Left renal cortex interstitium (tissue), 4 donors: Measurements from ENCODE around the gene NDRG2. TPM values are rescaled to one million over a fixed set of nuclear protein-coding genes. Genes with fewer than 3 reads are reported as not detected.
A peak's percentile ranks its signal among the peaks of the same experiment; 100 is the strongest.

Experiments used
- DNase-seq, 4 donors: peaks; one replicate each; pipeline ENCODE4 v3.0.0-alpha.2; 2013; ENCODE audit warnings: low read depth in 4 of 4, low spot score in 2 of 4, missing footprints in 1 of 4
- polyA plus RNA-seq, 4 donors: library from polyadenylated mRNA; unstranded; fragments of 120-200 nt; gene quantifications; one replicate each; pipeline ENCODE4 v1.2.1, GENCODE V29; 2013; ENCODE audit not compliant: insufficient read length in 4 of 4

The NDRG2 gene
- polyA plus RNA-seq, 4 donors: 154 to 172 (median 164) TPM

DNA sequence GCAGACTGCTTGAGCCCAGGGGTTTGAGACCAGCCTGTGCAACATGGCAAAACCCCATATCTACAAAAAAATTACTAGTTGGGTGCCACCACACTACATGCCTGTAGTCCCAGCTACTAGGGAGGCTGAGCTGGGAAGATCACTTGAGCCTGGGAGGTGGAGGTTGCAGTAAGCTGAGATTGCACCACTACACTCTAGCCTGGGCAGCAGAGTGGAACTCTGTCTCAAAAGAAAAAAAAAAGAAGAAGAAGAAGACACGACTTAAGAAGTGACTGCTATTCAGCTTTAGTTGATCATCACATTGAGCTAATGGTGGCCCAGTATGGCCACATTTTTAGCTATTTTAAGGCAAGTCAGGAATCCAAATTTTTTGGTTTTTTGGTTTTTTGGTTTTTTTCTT is 44.0 kb downstream of the NDRG2 start:
- DNase-seq: no peak

DNA sequence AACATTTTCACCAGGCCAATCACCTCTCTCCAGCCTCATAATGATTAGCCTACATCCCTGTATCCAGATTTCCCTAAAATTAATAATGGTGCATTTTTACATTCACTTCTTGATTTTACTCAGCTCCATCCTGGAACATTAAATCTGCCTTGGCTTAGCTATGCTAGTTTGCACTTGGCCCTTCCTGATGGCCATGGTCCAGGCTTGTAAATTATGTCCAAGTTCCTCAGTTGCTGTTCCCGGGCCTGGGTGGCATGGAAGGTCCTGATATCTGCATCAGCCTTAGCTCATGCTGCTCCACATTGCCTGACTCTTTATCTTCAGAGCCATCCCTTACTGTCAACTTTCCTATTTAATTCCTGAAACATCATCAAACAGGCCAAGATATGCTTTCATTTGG is 46.2 kb downstream of the NDRG2 start:
- DNase-seq: no peak

DNA sequence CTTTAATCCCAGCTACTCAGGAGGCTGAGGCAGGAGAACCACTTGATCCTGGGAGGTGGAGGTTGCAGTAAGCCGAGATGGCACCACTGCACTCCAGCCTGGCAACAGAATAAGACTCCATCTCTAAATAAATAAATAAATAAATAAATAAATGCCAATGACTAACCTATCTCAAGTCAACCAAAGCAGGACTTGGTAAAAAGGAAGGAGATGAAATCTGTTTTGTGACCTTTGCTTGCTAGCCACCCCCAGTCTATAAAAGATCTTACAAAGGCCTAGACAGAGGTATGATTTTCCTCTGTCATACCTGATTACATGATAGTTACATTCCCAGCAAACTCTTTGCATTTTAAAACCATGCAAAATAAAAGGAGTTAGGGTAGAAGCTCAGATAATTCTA is 48.6 kb downstream of the NDRG2 start:
- no peak for DNase-seq

DNA sequence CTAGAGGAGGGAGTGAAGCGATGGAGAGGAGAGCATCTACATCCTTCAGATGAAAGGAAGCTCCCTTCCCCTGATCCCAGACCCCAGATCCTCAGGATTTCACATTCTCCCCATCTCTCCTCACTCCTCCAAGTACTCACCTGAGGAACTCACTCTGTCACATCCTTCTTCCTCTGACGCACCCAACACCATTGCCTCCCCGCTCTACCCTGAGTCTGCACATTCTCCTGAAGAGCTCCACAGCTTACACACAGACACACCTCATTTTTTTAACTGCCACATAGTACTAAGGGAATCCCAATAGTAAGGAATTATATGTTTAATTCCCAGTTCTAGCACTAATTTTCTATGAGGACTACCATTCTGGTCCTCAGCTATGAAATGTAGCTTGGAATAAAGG is 51.4 kb downstream of the NDRG2 start:
- DNase-seq: no peak

DNA sequence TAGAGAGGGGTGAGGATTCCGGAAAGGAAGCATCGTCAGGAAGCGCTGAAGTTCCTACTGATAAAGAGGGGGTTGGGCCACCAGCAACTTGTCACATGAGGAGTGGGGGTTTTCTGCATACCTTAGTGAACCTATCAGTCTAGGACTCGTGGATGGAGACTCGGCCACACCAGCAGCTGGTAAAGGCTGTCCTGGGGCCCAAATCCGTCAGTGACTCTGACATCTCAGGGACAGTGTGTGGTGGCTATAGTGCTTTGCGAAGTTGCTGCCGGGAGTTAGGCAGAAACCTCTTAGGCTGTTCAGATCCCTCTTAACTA is 53.2 kb downstream of the NDRG2 start:
- no peak for DNase-seq

DNA sequence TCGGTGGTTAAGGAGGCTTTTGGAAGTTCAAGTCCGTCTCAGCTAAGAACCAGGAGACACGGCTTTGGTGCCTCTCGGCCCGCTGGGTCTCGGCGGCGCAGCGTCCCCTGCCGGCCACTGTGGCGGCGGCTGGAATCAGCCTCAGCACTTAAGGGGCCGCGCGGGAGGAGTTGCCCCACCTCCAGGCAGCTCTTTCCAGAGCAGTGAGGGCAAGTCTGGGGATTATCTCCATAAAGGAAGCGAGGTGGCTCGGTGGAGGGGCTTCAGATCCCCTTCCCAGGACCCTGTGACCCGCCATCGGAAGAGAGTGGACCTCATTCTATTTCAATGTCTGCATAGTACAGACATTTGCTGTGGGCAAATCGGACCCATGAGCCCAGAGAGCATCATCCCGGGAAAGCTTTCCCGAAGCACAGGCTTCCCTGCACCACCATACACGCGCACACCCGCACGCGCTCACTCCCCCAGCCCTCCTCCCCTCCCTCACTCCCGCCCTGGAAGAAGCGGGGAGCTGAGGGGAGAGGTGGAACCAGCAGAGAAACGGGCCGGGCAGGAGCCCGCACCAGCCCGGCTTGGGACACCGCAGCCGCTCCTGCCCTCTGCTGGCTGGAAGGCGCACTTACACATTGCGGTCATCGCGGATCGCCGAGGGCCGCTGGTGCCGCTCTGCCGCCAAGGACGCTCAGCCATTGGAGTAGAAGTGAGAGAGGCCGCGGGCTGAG is 53.7 kb downstream of the NDRG2 start:
- DNase-seq: peak in 3 of 4 donors; percentile 70 to 75 (median 72)

DNA sequence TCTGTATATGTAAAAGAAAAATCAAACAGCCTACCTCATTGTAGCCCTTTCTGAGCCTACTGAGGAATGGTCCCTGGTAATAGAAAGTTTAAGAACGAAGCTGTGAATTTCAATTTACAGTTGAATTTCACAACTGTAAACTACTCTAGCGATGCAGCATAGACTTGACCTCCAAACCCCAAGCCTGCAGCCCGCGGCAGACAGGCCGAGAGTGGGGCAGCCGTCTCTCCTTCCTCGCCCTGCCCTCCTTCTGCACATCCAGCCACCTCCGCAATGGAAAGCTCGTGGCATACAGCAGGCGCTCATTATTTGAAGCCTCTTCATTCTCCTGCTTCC is 54.2 kb downstream of the NDRG2 start:
- no peak for DNase-seq

DNA sequence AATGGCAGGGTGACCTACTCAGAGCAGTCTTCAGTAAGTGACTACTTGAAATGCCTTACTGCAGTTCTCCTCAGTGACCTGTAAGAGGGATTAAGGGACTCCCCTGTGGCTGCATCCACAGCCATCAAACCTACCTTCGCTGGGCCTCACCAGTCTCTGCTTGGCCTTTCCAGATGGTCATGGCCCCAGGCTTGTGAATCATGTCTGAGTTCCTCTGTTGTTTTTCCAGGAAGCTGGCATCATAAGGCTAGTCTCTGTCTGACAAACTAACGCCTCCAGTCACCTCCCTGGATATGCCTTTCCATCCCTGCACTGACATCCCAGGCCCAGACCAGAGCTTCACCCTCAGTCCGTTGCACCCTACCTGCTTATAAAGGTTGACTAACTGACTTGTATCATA is 55.5 kb downstream of the NDRG2 start:
- no peak for DNase-seq

Other genes with a start within 250 kb of the NDRG2 start
- gene RNASE6, start 243.8 kb downstream of the NDRG2 start, polyA plus RNA-seq: 1 to 10 TPM; 5.0 to 7.4 (median 5.6) TPM
- 100 to 1,000 TPM; 117 to 201 (median 179) TPM for gene RNASE1, start 222.2 kb downstream of the NDRG2 start, polyA plus RNA-seq
- under 1 TPM in 3 of 4 donors, not detected in 1; 0.42 to 0.79 (median 0.66) TPM for gene RNASE3, start 133.7 kb downstream of the NDRG2 start, polyA plus RNA-seq
- 1 to 10 TPM in 2 of 4 donors, under 1 TPM in 2; 0.41 to 2.4 (median 1.1) TPM for gene RNASE2, start 69.6 kb downstream of the NDRG2 start, polyA plus RNA-seq
- gene METTL17, start 35.1 kb downstream of the NDRG2 start, polyA plus RNA-seq: 100 to 1,000 TPM in 2 of 4 donors, 10 to 100 TPM in 2; 69.4 to 132 (median 96.9) TPM
- 1 to 10 TPM; 1.2 to 2.0 (median 1.8) TPM for gene SLC39A2, start 25.8 kb downstream of the NDRG2 start, polyA plus RNA-seq
- gene TPPP2, start 5.2 kb upstream of the NDRG2 start, polyA plus RNA-seq: 1 to 10 TPM; 2.6 to 4.0 (median 3.5) TPM
- gene RNASE13, start 9.7 kb upstream of the NDRG2 start, polyA plus RNA-seq: 1 to 10 TPM in 1 of 4 donors, under 1 TPM in 3; 0.17 to 1.1 (median 0.56) TPM
- gene RNASE7, start 17.3 kb upstream of the NDRG2 start, polyA plus RNA-seq: 1 to 10 TPM in 1 of 4 donors, under 1 TPM in 3; 0.46 to 1.2 (median 0.89) TPM
- gene RNASE8, start 32.8 kb upstream of the NDRG2 start, polyA plus RNA-seq: not detected
- gene ARHGEF40, start 45.2 kb upstream of the NDRG2 start, polyA plus RNA-seq: 100 to 1,000 TPM in 1 of 4 donors, 10 to 100 TPM in 3; 69.0 to 102 (median 79.0) TPM
- gene ZNF219, start 73.6 kb upstream of the NDRG2 start, polyA plus RNA-seq: 10 to 100 TPM; 19.0 to 44.2 (median 36.0) TPM
- 1 to 10 TPM in 3 of 4 donors, under 1 TPM in 1; 0.47 to 1.7 (median 1.0) TPM for gene TMEM253, start 76.0 kb upstream of the NDRG2 start, polyA plus RNA-seq
- gene OR5AU1, start 131.0 kb upstream of the NDRG2 start, polyA plus RNA-seq: under 1 TPM in 3 of 4 donors, not detected in 1; 0.03 to 0.09 (median 0.03) TPM
- 1,000 to 10,000 TPM in 1 of 4 donors, 100 to 1,000 TPM in 3; 878 to 1,023 (median 885) TPM for gene HNRNPC, start 244.4 kb upstream of the NDRG2 start, polyA plus RNA-seq